ENCODE measurements around the gene SGMS1.

The SGMS1 gene

GRCh38 chr10:50557130-50557682 is 66.5 kb downstream of the SGMS1 start:
- no peaks in the 10 kb centered on the region for H3K36me3 ChIP-seq (replicated peaks in 1 of 2; ENCODE audit: control insufficient read depth in 2 of 2, insufficient read depth in 2 of 2, low read length in 2 of 2)
- no CpG with 5 or more reads among the region's 1 CpG for WGBS, 2 donors (ENCODE audit: extremely low coverage in 2 of 2, insufficient read length in 2 of 2, insufficient replicate concordance in 1 of 2)
- H2BK15ac ChIP-seq (ENCODE audit: low read length) = no peak overlapping the region

GRCh38 chr10:50556237-50557120 is 67.3 kb downstream of the SGMS1 start:
- Histone ChIP-seq H3K27me3 (ENCODE audit: control insufficient read depth in 3 of 3, insufficient read depth in 3 of 3, low read depth in 1 of 3, low read length in 3 of 3) (no peaks in the 10 kb centered on the region), H3K4me1 (ENCODE audit: control insufficient read depth in 2 of 2, insufficient read depth in 1 of 2, low read depth in 1 of 2, low read length in 2 of 2) (peaks cover 0 to 1% of the 10 kb centered on the region in 2 donors), H2BK5ac (ENCODE audit: low read length) (no peak overlapping the region), H2BK12ac (ENCODE audit: low read length) (no peak overlapping the region), H2AFZ (ENCODE audit: low read length) (no peak overlapping the region), H2AK5ac (ENCODE audit: low read depth, low read length) (no peak overlapping the region), H3K4me2 (ENCODE audit: insufficient read depth, low read length, poor library complexity, severe bottlenecking) (no peak overlapping the region), H4K91ac (ENCODE audit: low read depth, low read length, poor library complexity) (no peak overlapping the region), H3K18ac (ENCODE audit: low read length) (no peak overlapping the region), H3K27ac (replicated peaks; ENCODE audit: low read length) (no peak overlapping the region), H3K9ac (ENCODE audit: low read depth, low read length, poor library complexity) (no peak overlapping the region), H2BK120ac (ENCODE audit: low read depth, low read length) (no peak overlapping the region), H4K8ac (ENCODE audit: low read depth, low read length) (no peak overlapping the region), H3K14ac (ENCODE audit: low read length) (no peak overlapping the region), H3K23ac (ENCODE audit: low read depth, low read length, poor library complexity) (no peak overlapping the region), H3K79me1 (ENCODE audit: low read depth, low read length) (no peaks in the 10 kb centered on the region), H3K4me3 (ENCODE audit: low read length in 2 of 2) (no peak overlapping the region), H3K4ac (ENCODE audit: low read length) (no peak overlapping the region), H3K9me3 (replicated peaks in 1 of 2; ENCODE audit: control insufficient read depth in 2 of 2, insufficient read depth in 1 of 2, low read depth in 1 of 2, low read length in 2 of 2) (no peaks in the 10 kb centered on the region), H2BK15ac (ENCODE audit: low read length) (no peak overlapping the region), H3K36me3 (replicated peaks in 1 of 2; ENCODE audit: control insufficient read depth in 2 of 2, insufficient read depth in 2 of 2, low read length in 2 of 2) (no peaks in the 10 kb centered on the region)
- no peak for DNase-seq (ENCODE audit: low spot score)
- no CpG with 5 or more reads among the region's 9 CpGs for WGBS, 2 donors (ENCODE audit: extremely low coverage in 2 of 2, insufficient read length in 2 of 2, insufficient replicate concordance in 1 of 2)

More at GRCh38 chr10:50557130-50557682, 66.5 kb downstream of the SGMS1 start:
- Histone ChIP-seq H4K91ac (ENCODE audit: low read depth, low read length, poor library complexity) (no peak overlapping the region), H2BK5ac (ENCODE audit: low read length) (no peak overlapping the region), H2AFZ (ENCODE audit: low read length) (no peak overlapping the region), H2BK12ac (ENCODE audit: low read length) (no peak overlapping the region), H3K4ac (ENCODE audit: low read length) (no peak overlapping the region), H3K4me1 (ENCODE audit: control insufficient read depth in 2 of 2, insufficient read depth in 1 of 2, low read depth in 1 of 2, low read length in 2 of 2) (peaks cover 0 to 1% of the 10 kb centered on the region in 2 donors), H4K8ac (ENCODE audit: low read depth, low read length) (no peak overlapping the region), H2AK5ac (ENCODE audit: low read depth, low read length) (no peak overlapping the region), H3K27me3 (ENCODE audit: control insufficient read depth in 3 of 3, insufficient read depth in 3 of 3, low read depth in 1 of 3, low read length in 3 of 3) (no peaks in the 10 kb centered on the region), H3K9ac (ENCODE audit: low read depth, low read length, poor library complexity) (no peak overlapping the region), H3K4me3 (ENCODE audit: low read length in 2 of 2) (no peak overlapping the region), H3K23ac (ENCODE audit: low read depth, low read length, poor library complexity) (no peak overlapping the region), H3K9me3 (replicated peaks in 1 of 2; ENCODE audit: control insufficient read depth in 2 of 2, insufficient read depth in 1 of 2, low read depth in 1 of 2, low read length in 2 of 2) (no peaks in the 10 kb centered on the region), H3K27ac (replicated peaks; ENCODE audit: low read length) (no peak overlapping the region), H3K14ac (ENCODE audit: low read length) (no peak overlapping the region), H3K18ac (ENCODE audit: low read length) (no peak overlapping the region), H2BK120ac (ENCODE audit: low read depth, low read length) (no peak overlapping the region), H3K4me2 (ENCODE audit: insufficient read depth, low read length, poor library complexity, severe bottlenecking) (no peak overlapping the region), H3K79me1 (ENCODE audit: low read depth, low read length) (no peaks in the 10 kb centered on the region)
- DNase-seq (ENCODE audit: low spot score) = no peak

GRCh38 chr10:50554995-50555568 is 68.7 kb downstream of the SGMS1 start:
- no peak for DNase-seq (ENCODE audit: low spot score)
- no CpG with 5 or more reads among the region's 3 CpGs for WGBS, 2 donors (ENCODE audit: extremely low coverage in 2 of 2, insufficient read length in 2 of 2, insufficient replicate concordance in 1 of 2)

GRCh38 chr10:50554376-50554994 is 69.3 kb downstream of the SGMS1 start:
- H3K23ac ChIP-seq (ENCODE audit: low read depth, low read length, poor library complexity) = peak overlapping the region; percentile 83
- H2BK15ac ChIP-seq (ENCODE audit: low read length) = no peak overlapping the region
- H3K4ac ChIP-seq (ENCODE audit: low read length) = no peak overlapping the region
- no peak overlapping the region for H2AK5ac ChIP-seq (ENCODE audit: low read depth, low read length)
- H3K4me1 ChIP-seq (ENCODE audit: control insufficient read depth in 2 of 2, insufficient read depth in 1 of 2, low read depth in 1 of 2, low read length in 2 of 2) = peaks cover 1 to 2% of the 10 kb centered on the region in 2 donors
- H3K9me3 ChIP-seq (replicated peaks in 1 of 2; ENCODE audit: control insufficient read depth in 2 of 2, insufficient read depth in 1 of 2, low read depth in 1 of 2, low read length in 2 of 2) = no peaks in the 10 kb centered on the region
- H3K9ac ChIP-seq (ENCODE audit: low read depth, low read length, poor library complexity) = no peak overlapping the region
- no CpG with 5 or more reads among the region's 4 CpGs for WGBS, 2 donors (ENCODE audit: extremely low coverage in 2 of 2, insufficient read length in 2 of 2, insufficient replicate concordance in 1 of 2)
- no peak overlapping the region for H3K18ac ChIP-seq (ENCODE audit: low read length)
- H4K8ac ChIP-seq (ENCODE audit: low read depth, low read length) = no peak overlapping the region
- H3K4me2 ChIP-seq (ENCODE audit: insufficient read depth, low read length, poor library complexity, severe bottlenecking) = no peak overlapping the region
- H3K27me3 ChIP-seq (ENCODE audit: control insufficient read depth in 3 of 3, insufficient read depth in 3 of 3, low read depth in 1 of 3, low read length in 3 of 3) = no peaks in the 10 kb centered on the region
- H2BK12ac ChIP-seq (ENCODE audit: low read length) = no peak overlapping the region
- no peak overlapping the region for H2BK120ac ChIP-seq (ENCODE audit: low read depth, low read length)
- H3K79me1 ChIP-seq (ENCODE audit: low read depth, low read length) = no peaks in the 10 kb centered on the region
- H3K4me3 ChIP-seq (ENCODE audit: low read length in 2 of 2) = no peak overlapping the region
- no peak overlapping the region for H2AFZ ChIP-seq (ENCODE audit: low read length)
- H4K91ac ChIP-seq (ENCODE audit: low read depth, low read length, poor library complexity) = no peak overlapping the region
- no peak overlapping the region for H3K14ac ChIP-seq (ENCODE audit: low read length)
- no peak for DNase-seq (ENCODE audit: low spot score)
- no peaks in the 10 kb centered on the region for H3K36me3 ChIP-seq (replicated peaks in 1 of 2; ENCODE audit: control insufficient read depth in 2 of 2, insufficient read depth in 2 of 2, low read length in 2 of 2)
- no peak overlapping the region for H3K27ac ChIP-seq (replicated peaks; ENCODE audit: low read length)
- H2BK5ac ChIP-seq (ENCODE audit: low read length) = no peak overlapping the region

More at GRCh38 chr10:50554995-50555568, 68.7 kb downstream of the SGMS1 start:
- H3K36me3 ChIP-seq (replicated peaks in 1 of 2; ENCODE audit: control insufficient read depth in 2 of 2, insufficient read depth in 2 of 2, low read length in 2 of 2) = no peaks in the 10 kb centered on the region
- no peak overlapping the region for H2BK120ac ChIP-seq (ENCODE audit: low read depth, low read length)
- no peak overlapping the region for H3K4me2 ChIP-seq (ENCODE audit: insufficient read depth, low read length, poor library complexity, severe bottlenecking)
- H2BK12ac ChIP-seq (ENCODE audit: low read length) = no peak overlapping the region
- no peak overlapping the region for H2BK15ac ChIP-seq (ENCODE audit: low read length)
- no peak overlapping the region for H4K91ac ChIP-seq (ENCODE audit: low read depth, low read length, poor library complexity)
- no peaks in the 10 kb centered on the region for H3K27me3 ChIP-seq (ENCODE audit: control insufficient read depth in 3 of 3, insufficient read depth in 3 of 3, low read depth in 1 of 3, low read length in 3 of 3)
- H2AFZ ChIP-seq (ENCODE audit: low read length) = no peak overlapping the region
- H4K8ac ChIP-seq (ENCODE audit: low read depth, low read length) = no peak overlapping the region
- no peak overlapping the region for H3K23ac ChIP-seq (ENCODE audit: low read depth, low read length, poor library complexity)
- no peak overlapping the region for H3K4me3 ChIP-seq (ENCODE audit: low read length in 2 of 2)
- H2BK5ac ChIP-seq (ENCODE audit: low read length) = no peak overlapping the region
- H3K79me1 ChIP-seq (ENCODE audit: low read depth, low read length) = no peaks in the 10 kb centered on the region
- no peak overlapping the region for H3K14ac ChIP-seq (ENCODE audit: low read length)
- no peaks in the 10 kb centered on the region for H3K9me3 ChIP-seq (replicated peaks in 1 of 2; ENCODE audit: control insufficient read depth in 2 of 2, insufficient read depth in 1 of 2, low read depth in 1 of 2, low read length in 2 of 2)
- no peak overlapping the region for H3K4ac ChIP-seq (ENCODE audit: low read length)
- no peak overlapping the region for H3K18ac ChIP-seq (ENCODE audit: low read length)
- peaks cover 1 to 2% of the 10 kb centered on the region in 2 donors for H3K4me1 ChIP-seq (ENCODE audit: control insufficient read depth in 2 of 2, insufficient read depth in 1 of 2, low read depth in 1 of 2, low read length in 2 of 2)
- H2AK5ac ChIP-seq (ENCODE audit: low read depth, low read length) = no peak overlapping the region
- H3K9ac ChIP-seq (ENCODE audit: low read depth, low read length, poor library complexity) = no peak overlapping the region
- H3K27ac ChIP-seq (replicated peaks; ENCODE audit: low read length) = no peak overlapping the region
